Hepatocyte (in vitro differentiated cells): ENCODE results near the gene DRC1. TPM values are rescaled to one million over a fixed set of nuclear protein-coding genes. Genes with fewer than 3 reads are reported as not detected.

Experiments used
- DNase-seq: peaks from one replicate; pipeline ENCODE4 v3.0.0-alpha.2; 2016; ENCODE audit warnings: low spot score
- H2AFZ ChIP-seq: fragments of 200-600 bp; sonication (generic); 2 replicates; pipeline ENCODE4 v1.6.0; 2016; ENCODE audit warnings: antibody characterized with exemption, mild to moderate bottlenecking
- H3K27ac ChIP-seq: fragments of 200-600 bp; sonication (generic); 2 replicates; pipeline ENCODE4 v1.5.1; 2016; ENCODE audit warnings: mild to moderate bottlenecking
- H3K27me3 ChIP-seq: fragments of 200-600 bp; sonication (generic); 2 replicates; pipeline ENCODE4 v1.6.1; 2016
- H3K36me3 ChIP-seq: fragments of 200-600 bp; sonication (generic); replicated peaks from 2 replicates; pipeline ENCODE4 v1.5.1; 2016; ENCODE audit warnings: low read depth; ENCODE audit not compliant: insufficient read depth
- H3K4me1 ChIP-seq: fragments of 200-600 bp; sonication (generic); 2 replicates; pipeline ENCODE4 v1.5.1; 2016; ENCODE audit warnings: mild to moderate bottlenecking, moderate library complexity; ENCODE audit not compliant: insufficient read depth
- H3K4me2 ChIP-seq: fragments of 200-600 bp; sonication (generic); 2 replicates; pipeline ENCODE4 v1.6.0; 2016
- H3K4me3 ChIP-seq: fragments of 200-600 bp; sonication (generic); 2 replicates; pipeline ENCODE4 v1.5.1; 2016; ENCODE audit warnings: mild to moderate bottlenecking
- H3K79me2 ChIP-seq: fragments of 200-600 bp; sonication (generic); 2 replicates; pipeline ENCODE4 v1.6.0; 2017; ENCODE audit warnings: mild to moderate bottlenecking
- H3K9me2 ChIP-seq: fragments of 200-600 bp; sonication (generic); replicated peaks from 2 replicates; pipeline ENCODE4 v1.6.0; 2017; ENCODE audit warnings: mild to moderate bottlenecking; ENCODE audit not compliant: insufficient read depth
- H3K9me3 ChIP-seq: fragments of 200-600 bp; sonication (generic); 2 replicates; pipeline ENCODE4 v1.5.1; 2016; ENCODE audit warnings: low read depth, mild to moderate bottlenecking
- H4K20me1 ChIP-seq: fragments of 200-600 bp; sonication (generic); 2 replicates; pipeline ENCODE4 v1.6.0; 2016; ENCODE audit warnings: mild to moderate bottlenecking; ENCODE audit not compliant: insufficient read depth, poor library complexity, severe bottlenecking
- EZH2 ChIP-seq: fragments of 200-600 bp; sonication (generic); IDR thresholded peaks from 2 replicates; pipeline ENCODE4 v1.6.1; 2016; ENCODE audit warnings: antibody characterized with exemption, mild to moderate bottlenecking, borderline replicate concordance
- EZH2phosphoT487 ChIP-seq: fragments of 200-600 bp; sonication (generic); IDR thresholded peaks from one replicate; pipeline ENCODE4 v1.6.1; 2018; ENCODE audit warnings: antibody characterized with exemption, mild to moderate bottlenecking, low read depth, moderate library complexity; ENCODE audit not compliant: unreplicated experiment, severe bottlenecking
- WGBS: methylation state at CpG from one replicate; pipeline ENCODE4 v1.1.6; 2016; ENCODE audit warnings: low lambda C conversion rate; ENCODE audit errors: missing lambda C conversion rate; 5-methylcytosine and 5-hydroxymethylcytosine counted together
- polyA plus RNA-seq: library from polyadenylated mRNA; unstranded; fragments of >200 nt; fragmentation: Nextera tagmentation; extraction: Ambion mirVana; gene quantifications from 2 replicates; pipeline ENCODE4 v1.2.1, GENCODE V29; 2016
- total RNA-seq: library from RNA; depleted of rRNA; stranded (reverse); fragments of >200 nt; gene quantifications from 2 replicates; pipeline ENCODE4 v1.2.3, GENCODE V29; 2014
- TF ChIP-seq, protein P1 (sequence below): fragments of 200-600 bp; sonication (generic); IDR thresholded peaks from 2 replicates; pipeline ENCODE4 v1.5.1; 2016; ENCODE audit warnings: antibody characterized with exemption, mild to moderate bottlenecking; ENCODE audit not compliant: poor library complexity

The DRC1 gene
- total and polyA plus RNA-seq, 2 experiments from 2014 or later, result 0.06 TPM; not detected in 1

DNA sequence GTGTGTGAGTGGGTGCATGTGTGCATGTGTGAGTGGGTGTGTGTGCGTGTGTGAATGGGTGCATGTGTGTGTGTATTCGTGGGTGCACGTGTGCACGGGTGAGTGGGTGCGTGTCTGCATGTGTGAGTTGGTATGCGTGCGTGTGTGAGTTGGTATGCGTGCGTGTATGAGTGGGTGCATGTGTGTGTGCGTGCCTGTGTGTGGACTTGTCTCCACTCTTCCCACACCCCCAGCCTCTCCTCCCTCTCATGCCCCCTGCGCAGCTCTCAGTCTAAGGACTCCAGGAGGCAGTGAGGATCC lies 81.3 kb downstream of the DRC1 start:
- peaks cover 6% of the 10 kb centered on the region for H3K4me1 ChIP-seq
- no peak overlapping the region for H2AFZ ChIP-seq
- H3K9me2 ChIP-seq, result no peaks in the 10 kb centered on the region
- no peak overlapping the region for H3K4me3 ChIP-seq
- WGBS, result 97% methylated on average over 11 of the region's 11 CpGs
- TF ChIP-seq, protein P1, sequence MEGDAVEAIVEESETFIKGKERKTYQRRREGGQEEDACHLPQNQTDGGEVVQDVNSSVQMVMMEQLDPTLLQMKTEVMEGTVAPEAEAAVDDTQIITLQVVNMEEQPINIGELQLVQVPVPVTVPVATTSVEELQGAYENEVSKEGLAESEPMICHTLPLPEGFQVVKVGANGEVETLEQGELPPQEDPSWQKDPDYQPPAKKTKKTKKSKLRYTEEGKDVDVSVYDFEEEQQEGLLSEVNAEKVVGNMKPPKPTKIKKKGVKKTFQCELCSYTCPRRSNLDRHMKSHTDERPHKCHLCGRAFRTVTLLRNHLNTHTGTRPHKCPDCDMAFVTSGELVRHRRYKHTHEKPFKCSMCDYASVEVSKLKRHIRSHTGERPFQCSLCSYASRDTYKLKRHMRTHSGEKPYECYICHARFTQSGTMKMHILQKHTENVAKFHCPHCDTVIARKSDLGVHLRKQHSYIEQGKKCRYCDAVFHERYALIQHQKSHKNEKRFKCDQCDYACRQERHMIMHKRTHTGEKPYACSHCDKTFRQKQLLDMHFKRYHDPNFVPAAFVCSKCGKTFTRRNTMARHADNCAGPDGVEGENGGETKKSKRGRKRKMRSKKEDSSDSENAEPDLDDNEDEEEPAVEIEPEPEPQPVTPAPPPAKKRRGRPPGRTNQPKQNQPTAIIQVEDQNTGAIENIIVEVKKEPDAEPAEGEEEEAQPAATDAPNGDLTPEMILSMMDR, result no peak
- TF ChIP-seq EZH2, result no peak
- no peak for TF ChIP-seq EZH2phosphoT487
- H3K79me2 ChIP-seq, result no peaks in the 10 kb centered on the region
- no peaks in the 10 kb centered on the region for H4K20me1 ChIP-seq
- no peaks in the 10 kb centered on the region for H3K27me3 ChIP-seq
- no peak overlapping the region for H3K4me2 ChIP-seq
- H3K27ac ChIP-seq, result no peak overlapping the region
- no peaks in the 10 kb centered on the region for H3K9me3 ChIP-seq
- no peak for DNase-seq
- no peaks in the 10 kb centered on the region for H3K36me3 ChIP-seq

DNA sequence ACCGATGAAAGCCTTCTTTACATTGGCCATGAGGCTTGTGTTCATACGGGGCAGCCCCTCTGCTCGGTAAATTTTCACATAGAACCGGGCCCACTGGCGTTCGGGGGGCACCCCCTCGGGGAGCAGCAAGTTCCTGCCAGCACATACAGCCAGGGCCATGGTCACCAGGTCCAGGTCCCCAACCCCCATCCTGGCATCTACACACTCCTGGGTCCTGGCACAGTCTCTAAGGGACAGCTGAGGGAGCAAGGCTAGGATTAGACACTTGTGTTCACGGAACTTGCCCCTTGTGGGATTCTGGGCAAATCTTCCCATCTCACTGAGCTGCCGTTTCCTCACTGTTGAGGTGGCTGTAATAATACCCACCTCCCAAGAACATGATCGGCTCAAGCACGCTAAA lies 81.8 kb downstream of the DRC1 start:
- H3K9me3 ChIP-seq, result no peaks in the 10 kb centered on the region
- no peak overlapping the region for H3K27ac ChIP-seq
- 92% methylated on average over 11 of the region's 11 CpGs for WGBS
- H2AFZ ChIP-seq, result no peak overlapping the region
- no peak for DNase-seq
- H4K20me1 ChIP-seq, result no peaks in the 10 kb centered on the region
- TF ChIP-seq, protein P1, result no peak
- TF ChIP-seq EZH2phosphoT487 (no peak), EZH2 (no peak)
- no peaks in the 10 kb centered on the region for H3K9me2 ChIP-seq
- H3K4me1 ChIP-seq, result peaks cover 6% of the 10 kb centered on the region
- no peaks in the 10 kb centered on the region for H3K79me2 ChIP-seq
- no peak overlapping the region for H3K4me3 ChIP-seq
- no peaks in the 10 kb centered on the region for H3K27me3 ChIP-seq
- no peaks in the 10 kb centered on the region for H3K36me3 ChIP-seq
- no peak overlapping the region for H3K4me2 ChIP-seq

DNA sequence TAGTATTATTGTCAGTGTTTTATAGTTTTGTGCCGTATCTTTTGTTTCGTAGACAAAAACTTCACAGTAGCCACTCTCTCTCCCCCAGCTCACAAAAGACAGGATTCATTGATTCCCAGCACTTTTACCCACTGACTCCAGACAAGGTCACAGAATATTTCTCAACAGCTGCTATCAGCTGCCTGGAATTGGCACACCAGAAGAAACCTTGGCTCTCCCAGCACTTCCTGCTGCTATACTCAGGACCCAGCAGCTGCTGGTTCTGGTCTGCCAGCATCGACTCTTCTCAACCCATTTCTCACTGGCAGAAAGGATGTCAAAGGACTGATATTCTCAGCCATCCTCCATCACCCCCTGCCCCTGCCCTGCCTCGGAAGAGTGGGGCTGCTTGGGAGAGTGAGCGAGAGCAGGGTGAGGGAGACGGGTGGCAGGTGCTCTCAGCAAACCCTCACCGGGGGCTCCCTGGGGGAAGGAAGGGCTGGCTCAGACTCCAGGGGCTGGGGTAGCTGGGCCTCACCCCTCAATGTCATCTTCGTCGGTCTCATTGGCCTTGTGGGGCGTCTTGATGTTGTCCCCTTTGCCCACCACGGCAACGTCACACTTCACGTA lies 82.3 kb downstream of the DRC1 start:
- Histone ChIP-seq H3K4me3 (no peak overlapping the region), H3K79me2 (no peaks in the 10 kb centered on the region), H3K36me3 (no peaks in the 10 kb centered on the region), H3K9me2 (no peaks in the 10 kb centered on the region), H2AFZ (no peak overlapping the region), H3K27ac (no peak overlapping the region), H4K20me1 (no peaks in the 10 kb centered on the region), H3K4me1 (peaks cover 6% of the 10 kb centered on the region), H3K27me3 (no peaks in the 10 kb centered on the region), H3K9me3 (no peaks in the 10 kb centered on the region), H3K4me2 (no peak overlapping the region)
- TF ChIP-seq EZH2phosphoT487, result no peak
- no peak for TF ChIP-seq EZH2
- TF ChIP-seq, protein P1, result no peak
- WGBS, result 90% methylated on average over 13 of the region's 13 CpGs
- no peak for DNase-seq

DNA sequence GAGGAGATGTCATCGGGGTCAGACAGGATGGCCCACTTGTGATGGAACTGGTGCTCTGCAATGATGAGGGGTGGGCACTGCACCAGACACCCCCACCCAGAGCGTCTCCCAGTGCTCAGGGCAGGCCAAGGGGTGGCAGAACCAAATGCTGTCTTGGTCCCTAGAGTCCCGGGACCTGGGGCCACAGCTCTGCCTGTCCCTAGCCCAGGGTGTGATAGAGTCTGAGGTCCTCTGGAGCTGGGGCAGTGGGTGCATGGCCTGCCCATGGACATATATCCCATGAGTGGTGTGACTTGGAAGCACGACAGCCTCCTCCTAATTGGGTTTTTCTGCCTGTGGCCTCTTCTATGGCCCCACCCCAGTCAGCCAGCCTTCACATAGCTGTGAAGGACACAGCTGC lies 82.9 kb downstream of the DRC1 start:
- no peak overlapping the region for H3K4me2 ChIP-seq
- no peak overlapping the region for H2AFZ ChIP-seq
- H3K27me3 ChIP-seq, result no peaks in the 10 kb centered on the region
- no peak for DNase-seq
- no peak overlapping the region for H3K4me3 ChIP-seq
- no peaks in the 10 kb centered on the region for H3K9me2 ChIP-seq
- H3K27ac ChIP-seq, result no peak overlapping the region
- H3K4me1 ChIP-seq, result peaks cover 6% of the 10 kb centered on the region
- H4K20me1 ChIP-seq, result no peaks in the 10 kb centered on the region
- no peaks in the 10 kb centered on the region for H3K36me3 ChIP-seq
- WGBS, result 90% methylated on average over 4 of the region's 4 CpGs
- H3K79me2 ChIP-seq, result no peaks in the 10 kb centered on the region
- no peaks in the 10 kb centered on the region for H3K9me3 ChIP-seq
- no peak for TF ChIP-seq EZH2
- no peak for TF ChIP-seq EZH2phosphoT487
- TF ChIP-seq, protein P1, result no peak
